GM19452 (cell line): ENCODE data around the gene TTLL7.

Experiments used
- ATAC-seq: cut with Tn5 transposase; IDR thresholded peaks from one replicate; pipeline ENCODE4 v1.9.1; 2021; ENCODE audit not compliant: unreplicated experiment

Gene TTLL7

GRCh38 chr1:83889707-83890106 is 109.2 kb downstream of the TTLL7 start:
- no peak for ATAC-seq

DNA sequence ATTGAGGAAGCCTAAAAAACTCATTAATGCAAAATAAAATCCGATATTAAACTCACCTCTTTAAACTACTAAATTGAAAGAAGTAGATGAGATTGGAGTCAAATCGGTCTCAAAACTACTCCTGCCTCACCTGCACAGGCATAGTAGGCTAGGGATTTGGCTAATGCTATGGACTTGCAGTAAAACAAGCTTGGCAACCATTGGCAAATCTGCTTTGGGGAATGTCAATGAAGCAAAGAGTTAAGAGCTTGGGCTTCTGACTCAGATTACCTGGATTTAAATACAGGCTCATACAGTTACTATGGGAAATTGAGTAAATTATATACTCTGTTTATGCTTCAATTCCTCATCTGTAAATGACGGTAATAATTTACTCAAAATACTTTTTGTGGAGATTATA is 111.4 kb downstream of the TTLL7 start:
- ATAC-seq = no peak

DNA sequence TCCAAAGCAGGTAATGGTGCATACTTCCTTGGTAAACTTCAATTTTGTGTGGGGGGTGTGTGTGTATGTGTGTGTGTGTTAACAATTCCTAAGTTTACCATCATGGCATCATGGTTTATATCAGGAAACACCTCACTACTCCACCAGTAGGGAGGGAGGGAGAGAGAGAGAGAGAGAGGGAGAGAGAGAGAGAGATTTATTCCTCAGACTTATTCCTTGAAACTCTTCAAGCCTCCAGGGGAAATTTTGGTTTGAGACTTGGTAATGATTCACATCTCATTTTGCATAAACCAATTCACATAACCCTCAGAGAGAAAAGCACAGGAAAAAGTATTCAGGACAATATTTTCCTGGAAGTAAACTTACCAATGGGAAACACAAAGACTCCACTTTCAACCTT is 115.0 kb downstream of the TTLL7 start:
- no peak for ATAC-seq

GRCh38 chr1:83882906-83883305 is 116.0 kb downstream of the TTLL7 start:
- ATAC-seq = no peak

- ATAC-seq = no peak
Observed at GRCh38 chr1:83872515-83872914, 126.4 kb downstream of the TTLL7 start.

DNA sequence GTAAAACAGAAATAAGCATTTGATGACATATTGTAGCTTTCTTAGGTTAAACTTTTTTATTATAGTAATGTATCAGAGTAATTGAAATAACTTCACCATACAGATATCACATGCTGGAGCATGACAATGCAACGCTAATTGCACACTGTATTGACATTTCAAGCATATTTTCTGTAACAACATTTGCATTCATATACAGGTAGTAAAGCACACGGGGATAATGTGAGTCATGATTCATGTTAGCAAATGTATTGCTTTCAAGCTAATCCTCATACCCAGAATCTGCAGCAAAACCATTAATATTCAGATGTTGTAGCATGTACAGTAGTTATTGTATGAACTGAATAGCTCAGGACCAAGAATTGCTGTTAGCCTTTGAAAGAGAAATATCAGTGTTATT is 133.9 kb downstream of the TTLL7 start:
- ATAC-seq = no peak

DNA sequence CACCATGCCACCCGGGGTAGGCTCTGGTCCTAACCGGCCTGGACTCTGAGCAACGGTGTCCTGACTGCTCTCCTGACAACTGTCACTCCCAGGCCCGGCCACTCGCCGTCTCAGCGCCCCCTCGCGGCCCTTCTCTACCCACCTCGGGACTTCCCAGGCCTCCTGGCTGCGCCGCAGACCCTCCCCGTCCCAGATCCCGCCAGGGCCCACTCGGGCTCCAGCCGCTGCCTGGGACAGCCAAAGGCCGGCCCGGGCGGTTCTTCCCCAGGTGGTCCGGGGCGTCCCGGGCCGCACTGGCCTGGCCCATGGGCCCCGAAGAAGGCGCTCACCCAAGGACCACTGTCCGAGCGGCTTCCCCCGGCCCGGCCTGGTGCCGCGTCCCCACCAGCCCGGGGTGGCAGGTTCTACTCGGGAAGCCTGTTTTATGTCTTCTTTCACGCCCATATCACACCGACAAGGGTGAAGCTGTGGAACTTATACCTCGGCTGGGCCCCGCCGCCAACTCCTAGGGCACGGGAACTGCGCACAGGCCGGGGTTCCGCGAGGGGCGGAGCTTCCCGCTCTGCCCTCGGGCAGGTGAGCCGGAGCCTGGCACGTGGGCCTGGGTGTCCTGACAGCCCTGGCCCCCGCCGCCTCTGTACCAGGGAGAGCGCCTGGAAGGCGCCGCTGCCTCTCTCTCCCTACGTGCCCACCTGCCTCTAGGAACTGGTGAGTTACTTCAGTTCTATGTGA is 138.3 kb downstream of the TTLL7 start:
- peak; percentile 87 for ATAC-seq

DNA sequence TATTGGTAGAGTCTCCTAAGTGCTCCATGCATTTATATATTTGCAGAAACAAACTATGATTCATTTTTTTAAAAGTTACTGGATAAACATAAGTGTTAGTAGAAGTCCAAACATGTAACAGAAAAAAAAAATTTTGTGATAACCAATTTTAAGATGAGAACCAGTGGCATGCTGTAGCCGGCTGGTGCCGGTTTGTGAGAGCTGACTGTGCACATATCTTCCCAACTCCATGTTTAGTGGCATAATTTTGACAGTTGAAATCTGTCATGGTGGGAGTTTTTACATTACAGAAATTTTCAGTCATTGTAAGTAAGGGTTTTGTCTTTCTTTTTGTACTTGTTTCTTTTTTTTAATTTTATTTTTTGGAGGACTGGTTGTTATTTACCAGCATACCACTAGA is 141.2 kb downstream of the TTLL7 start:
- ATAC-seq = no peak

GRCh38 chr1:83857103-83857502 is 141.8 kb downstream of the TTLL7 start:
- no peak for ATAC-seq

- no peak for ATAC-seq
Observed at GRCh38 chr1:83856381-83856780, 142.6 kb downstream of the TTLL7 start.

GRCh38 chr1:83854456-83854855 is 144.5 kb downstream of the TTLL7 start:
- no peak for ATAC-seq

GRCh38 chr1:83850834-83851233 is 148.1 kb downstream of the TTLL7 start:
- ATAC-seq = no peak

DNA sequence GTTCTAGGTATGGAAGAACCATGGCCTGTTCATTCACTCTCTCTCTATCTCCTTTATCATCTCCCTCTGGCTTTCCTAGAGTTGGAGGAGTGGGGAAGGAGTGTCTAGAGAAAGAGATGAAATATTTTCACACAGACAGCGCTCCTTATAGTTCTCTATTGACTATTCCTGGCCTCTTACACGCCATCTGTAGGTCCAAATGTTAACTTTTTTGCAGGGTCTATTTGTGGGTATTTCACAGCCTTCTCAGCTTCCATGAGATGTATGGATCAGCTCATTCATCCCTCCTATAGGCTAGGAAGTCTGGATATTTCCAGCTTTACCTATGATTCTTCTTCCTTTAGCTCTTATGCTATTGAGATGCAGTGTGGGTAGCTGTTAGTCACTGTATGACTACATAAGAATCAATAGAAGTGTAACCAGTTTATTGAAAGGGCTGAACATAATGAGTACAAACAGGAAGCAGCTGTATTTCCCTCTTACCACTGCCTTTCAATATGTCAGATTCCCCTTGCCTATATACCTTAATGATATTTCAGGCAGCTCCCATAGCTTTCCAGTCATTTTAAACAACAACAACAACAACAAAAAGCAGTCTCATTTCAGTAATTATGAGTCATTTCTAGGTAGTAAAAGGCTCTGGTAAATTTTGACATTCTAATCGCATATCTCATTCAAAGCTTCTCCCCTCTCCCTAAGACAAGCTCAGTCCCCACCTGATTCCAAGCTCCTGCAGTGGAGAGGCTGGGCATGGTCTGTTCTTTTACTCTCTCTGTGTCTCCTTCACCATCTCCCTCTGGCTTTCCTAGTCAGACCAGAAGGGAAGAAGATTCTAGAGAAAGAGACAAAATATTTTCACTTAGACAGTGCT is 149.5 kb downstream of the TTLL7 start:
- no peak for ATAC-seq

DNA sequence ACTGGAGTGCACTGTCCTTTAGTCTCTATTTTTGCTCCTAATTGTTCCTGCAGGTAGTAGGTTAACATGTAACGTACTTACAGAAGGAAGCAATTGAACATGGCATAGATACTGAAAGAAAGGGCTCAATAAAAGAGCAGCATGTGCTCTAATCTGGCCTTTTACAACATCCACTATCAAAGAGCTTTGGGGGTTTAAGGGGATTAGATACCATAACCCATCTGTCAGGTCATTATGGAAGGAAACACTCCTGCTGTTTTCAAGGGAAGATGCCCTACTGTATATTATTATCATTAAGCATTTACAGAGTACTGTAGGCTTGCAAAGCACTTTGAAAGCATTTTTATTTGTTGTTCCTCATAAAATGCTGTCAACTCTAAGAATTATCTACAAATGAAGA is 152.8 kb downstream of the TTLL7 start:
- no peak for ATAC-seq

GRCh38 chr1:83845437-83846071 is 153.4 kb downstream of the TTLL7 start:
- ATAC-seq = no peak

GRCh38 chr1:83844546-83844945 is 154.4 kb downstream of the TTLL7 start:
- no peak for ATAC-seq

DNA sequence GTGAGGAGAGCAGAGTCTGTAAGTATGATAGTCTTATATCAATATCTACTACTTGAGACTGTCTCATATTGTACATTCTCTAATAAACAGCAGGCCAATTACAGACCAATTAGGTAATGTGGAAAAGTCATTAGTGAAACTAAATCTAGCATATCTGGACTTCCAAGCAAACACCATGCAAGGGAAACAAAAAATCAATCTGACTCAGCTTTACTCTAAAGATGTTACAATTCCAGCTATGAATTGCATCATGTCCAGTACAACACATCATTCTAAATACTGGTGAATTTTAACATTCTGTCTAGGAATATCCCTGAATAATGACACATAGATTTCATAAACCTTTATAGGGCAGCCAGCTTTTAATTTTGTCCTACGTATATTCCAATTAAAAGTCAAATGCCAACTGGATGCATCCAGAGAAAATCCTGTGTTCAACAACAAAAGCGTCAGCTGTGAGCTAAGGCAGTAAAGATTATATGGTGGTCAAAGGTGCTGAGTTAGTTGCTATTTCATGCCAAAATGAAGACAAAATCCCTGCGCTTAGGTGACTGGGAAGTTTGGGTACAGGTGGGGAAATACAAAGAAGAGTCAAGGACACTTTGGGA is 159.3 kb downstream of the TTLL7 start:
- ATAC-seq = no peak

GRCh38 chr1:83838573-83838972 is 160.4 kb downstream of the TTLL7 start:
- ATAC-seq = no peak

GRCh38 chr1:83836543-83836942 is 162.4 kb downstream of the TTLL7 start:
- ATAC-seq = no peak

- no peak for ATAC-seq
Observed at GRCh38 chr1:83834621-83835264, 164.2 kb downstream of the TTLL7 start.

DNA sequence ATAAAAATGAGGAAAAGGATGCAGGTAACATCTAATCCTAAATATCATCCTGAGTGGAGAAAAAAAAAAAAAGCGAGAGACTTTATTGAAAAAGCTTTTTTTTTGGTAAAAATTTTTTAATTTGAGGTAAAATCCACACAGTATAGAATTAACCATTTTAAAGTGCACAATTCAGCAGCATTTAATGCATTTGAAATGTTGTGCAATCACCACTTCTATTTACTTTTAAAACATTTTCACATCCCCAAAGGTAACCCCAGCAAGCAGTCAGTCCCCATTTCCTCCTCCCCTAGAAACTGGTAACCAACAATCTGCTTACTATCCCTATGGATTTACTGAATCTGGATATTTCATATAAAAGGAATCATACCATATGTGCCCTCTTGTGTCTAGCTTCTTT is 166.7 kb downstream of the TTLL7 start:
- no peak for ATAC-seq
